Stimulated activated CD4-positive, alpha-beta T cell treated with anti-CD3 and anti-CD28 coated beads, Interleukin-12 subunit alpha, Interleukin-12 subunit beta, amount 100 ng/mL, for 48 hours (primary cell): Measurements from ENCODE around the gene PARVB.

Experiments
- DNase-seq, 3 donors: peaks; one replicate each; pipeline ENCODE4 v3.0.0-alpha.2; 2020; ENCODE audit warnings: low read depth in 2 of 3, low spot score in 1 of 3

The PARVB gene

DNA sequence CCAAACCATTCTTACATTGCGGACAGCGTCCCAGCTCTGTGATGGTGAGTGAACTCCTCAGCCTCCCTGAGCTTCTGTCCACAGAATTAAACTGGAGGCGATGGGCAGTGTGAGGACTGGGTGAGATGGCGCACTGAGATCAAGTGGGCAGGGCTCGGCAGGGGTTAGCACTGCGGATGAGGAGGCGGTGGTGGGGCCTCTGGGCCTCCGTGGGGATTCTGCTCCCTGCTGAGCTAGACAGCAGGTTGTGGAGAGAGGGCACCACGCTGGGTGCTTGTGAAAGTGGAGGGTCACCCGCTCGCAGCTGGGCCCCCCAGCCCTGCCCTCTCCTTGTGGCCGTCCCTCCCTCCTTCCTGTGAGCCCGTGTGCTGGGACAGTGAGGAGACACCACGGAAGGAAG, 131.0 kb downstream of the PARVB start:
- DNase-seq: no peak

- no peak for DNase-seq
Observed at GRCh38 chr22:44157916-44158618, 134.0 kb downstream of the PARVB start.

DNA sequence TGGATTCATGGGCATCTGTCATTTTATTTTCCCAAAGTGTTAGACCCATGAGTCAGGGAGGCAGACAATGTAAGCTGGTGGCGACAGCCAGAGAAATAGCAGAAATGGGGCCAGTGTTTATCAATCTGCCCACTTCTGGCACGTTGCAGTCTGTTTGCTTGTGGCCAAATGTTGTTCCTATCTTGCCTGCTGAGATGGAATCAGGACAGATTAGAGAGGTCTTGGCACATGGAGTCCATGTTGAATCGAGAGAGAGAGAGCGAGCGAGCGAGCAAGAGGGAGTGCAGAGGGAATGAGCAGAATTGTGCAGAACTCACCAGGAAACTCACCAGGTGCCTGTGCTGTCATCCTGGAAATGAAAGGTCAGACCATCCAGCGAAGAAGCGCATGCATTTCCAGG, 134.7 kb downstream of the PARVB start:
- DNase-seq: no peak

DNA sequence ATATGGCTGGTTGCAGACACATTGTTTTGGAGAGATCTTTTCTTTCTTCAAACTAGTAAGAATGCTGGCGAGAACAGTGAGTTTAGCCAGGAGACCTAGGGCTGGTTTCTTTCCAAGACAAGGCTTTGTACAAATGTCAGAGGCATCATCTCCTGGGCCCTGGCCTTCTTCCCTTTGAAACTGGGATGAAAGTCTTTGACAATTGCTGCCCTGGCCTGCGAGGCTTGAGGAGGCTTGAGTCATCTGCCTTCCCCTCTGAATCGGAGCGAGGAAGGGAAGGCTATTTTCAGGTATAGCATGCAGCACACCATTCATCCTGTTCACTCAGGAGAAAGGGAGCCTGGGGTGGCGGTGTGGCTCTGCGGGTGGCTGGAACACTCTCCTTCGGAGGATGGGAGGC, 135.1 kb downstream of the PARVB start:
- DNase-seq: no peak

DNA sequence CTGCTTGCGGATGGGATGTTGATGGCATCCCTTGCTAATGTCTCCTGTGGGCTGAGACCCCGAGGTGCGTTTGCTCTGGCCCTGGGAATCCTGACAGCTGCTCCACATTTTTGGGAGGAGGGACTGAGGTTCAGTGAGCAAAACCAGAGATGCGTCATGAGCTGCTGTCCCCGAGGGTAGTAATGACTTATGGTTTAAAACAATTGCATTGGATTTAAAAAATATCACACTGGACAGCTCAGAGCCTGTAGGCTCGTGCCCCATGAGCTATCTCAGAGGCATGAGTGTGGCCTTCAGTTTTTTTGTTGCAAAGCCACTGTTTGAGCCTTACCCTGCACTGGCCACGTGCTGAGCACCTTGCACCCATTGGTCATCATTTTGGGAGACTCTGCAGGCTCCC, 135.7 kb downstream of the PARVB start:
- no peak for DNase-seq

GRCh38 chr22:44160421-44160820, 136.3 kb downstream of the PARVB start:
- no peak for DNase-seq

DNA sequence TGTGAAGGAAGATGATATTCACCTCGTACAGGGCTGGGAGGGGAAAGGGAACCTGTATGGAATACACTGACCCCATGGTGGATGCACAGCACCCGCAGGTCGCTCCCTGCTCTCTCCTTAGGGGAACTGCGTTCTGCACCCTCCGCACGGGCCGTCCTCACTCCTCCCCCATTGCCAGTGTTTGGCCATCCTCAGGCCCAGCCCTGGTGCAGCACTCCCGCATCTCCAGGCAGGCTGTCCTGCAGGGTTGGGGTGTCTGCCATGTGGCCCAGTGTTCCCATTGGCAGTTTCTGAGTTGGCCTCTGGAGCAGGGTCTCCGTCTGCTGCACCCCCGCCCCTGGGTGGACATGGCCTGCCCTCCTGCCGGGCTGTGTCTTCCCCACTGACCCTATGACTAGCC, 137.6 kb downstream of the PARVB start:
- DNase-seq: no peak

- DNase-seq: no peak
Observed at GRCh38 chr22:44162960-44163359, 138.9 kb downstream of the PARVB start.

GRCh38 chr22:44163536-44163935, 139.4 kb downstream of the PARVB start:
- no peak for DNase-seq

DNA sequence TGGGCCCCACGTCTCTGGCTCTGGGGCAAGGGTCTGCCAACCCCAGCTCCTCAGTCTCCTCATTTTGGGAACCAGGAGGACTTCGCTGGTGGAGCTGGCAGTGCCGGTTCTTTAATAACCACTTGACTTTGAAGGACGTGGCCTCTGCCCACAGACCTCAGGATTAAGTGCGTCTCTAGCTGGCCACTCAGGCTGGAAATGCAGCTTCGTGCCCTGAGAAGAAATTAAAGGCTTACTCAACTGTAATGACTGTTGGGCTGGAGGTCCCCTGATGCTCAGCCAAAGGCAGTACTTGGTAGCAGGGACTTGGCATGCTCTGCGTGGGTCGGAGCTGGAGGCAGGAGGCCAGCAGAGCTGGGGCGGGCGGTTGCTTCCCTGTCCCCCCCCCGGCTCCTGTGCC, 139.9 kb downstream of the PARVB start:
- no peak for DNase-seq

GRCh38 chr22:44165286-44165874, 141.3 kb downstream of the PARVB start:
- no peak for DNase-seq

GRCh38 chr22:44166498-44167276, 142.6 kb downstream of the PARVB start:
- no peak for DNase-seq

DNA sequence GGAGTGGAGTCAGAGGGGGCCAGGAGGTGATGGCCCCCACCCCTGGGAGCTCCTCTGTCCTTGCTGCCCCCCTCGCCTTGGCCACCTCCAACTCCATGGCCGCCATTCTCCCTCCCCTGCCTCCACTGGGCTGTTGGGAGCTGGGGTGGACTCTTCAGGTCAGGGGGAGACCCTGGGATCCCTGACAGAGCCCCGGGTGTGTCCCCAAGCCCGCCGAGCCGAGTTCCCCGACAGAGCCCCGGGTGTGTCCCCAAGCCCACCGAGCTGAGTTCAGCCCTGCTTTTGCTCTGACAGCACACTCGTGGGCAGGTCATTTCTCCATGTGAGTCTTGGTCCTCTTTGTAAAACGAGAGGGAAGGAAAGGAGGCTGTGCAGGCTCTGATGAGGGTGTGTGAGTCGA, 143.4 kb downstream of the PARVB start:
- DNase-seq: no peak

DNA sequence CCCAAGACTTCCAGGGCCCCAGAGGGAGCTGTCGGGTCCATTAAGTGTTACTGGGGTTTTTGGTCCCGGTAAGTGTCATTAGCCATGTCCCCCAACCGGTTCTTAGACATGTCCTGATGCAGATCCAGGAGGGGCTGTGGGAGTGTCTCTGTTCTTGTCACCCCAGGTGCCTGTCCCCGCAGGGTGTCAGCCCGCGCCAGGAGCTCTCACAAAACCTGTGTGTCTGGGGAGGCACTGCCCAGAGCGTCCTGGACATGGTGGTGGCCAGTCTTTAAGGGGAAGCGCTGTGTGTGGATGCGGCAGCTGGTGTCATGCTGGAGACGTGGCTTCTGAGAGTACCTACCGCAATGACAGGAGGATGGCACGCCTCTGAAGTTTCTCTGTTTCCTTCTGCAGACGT, 144.1 kb downstream of the PARVB start:
- no peak for DNase-seq

- no peak for DNase-seq
Observed at GRCh38 chr22:44170470-44170869, 146.4 kb downstream of the PARVB start.

- DNase-seq: no peak
Observed at GRCh38 chr22:44171561-44171960, 147.5 kb downstream of the PARVB start.

GRCh38 chr22:44172370-44173108, 148.4 kb downstream of the PARVB start:
- no peak for DNase-seq

DNA sequence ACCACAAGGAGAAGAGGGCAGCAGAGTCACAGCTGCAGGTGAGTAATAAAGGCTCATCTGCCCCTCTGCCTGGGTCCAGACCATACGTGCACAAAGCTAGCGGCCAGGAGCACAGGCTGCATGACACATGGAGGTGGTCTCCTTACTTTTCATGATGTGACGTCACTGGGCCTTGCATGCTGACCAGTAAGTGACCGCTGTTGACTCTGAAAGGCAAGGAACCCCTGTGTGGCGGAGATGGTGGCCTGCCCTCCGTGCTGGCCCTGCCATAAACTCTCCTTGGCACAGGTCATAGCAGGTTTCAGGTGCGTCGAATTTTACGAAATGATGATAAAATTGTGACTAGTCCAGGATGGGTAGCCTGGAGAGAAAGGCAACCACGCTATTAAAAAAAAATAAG, 149.1 kb downstream of the PARVB start:
- DNase-seq: no peak

GRCh38 chr22:44175676-44176075, 151.6 kb downstream of the PARVB start:
- DNase-seq: no peak

GRCh38 chr22:44179196-44179988, 155.3 kb downstream of the PARVB start:
- DNase-seq: no peak
